ENCODE measurements around the gene FAM120AOS. TPM values are rescaled to one million over a fixed set of nuclear protein-coding genes. Genes with fewer than 3 reads are reported as not detected.
A peak's percentile ranks its signal among the peaks of the same experiment; 100 is the strongest.

Gene FAM120AOS
- total RNA-seq (10 to 100 TPM; 28.8 to 39.9 (median 33.2) TPM), polyA plus RNA-seq (10 to 100 TPM; 21.1 to 26.5 TPM)
- long read RNA-seq, donor 1, full-length matches to known transcripts, result 56 of 67 reads
- long read RNA-seq, donor 1, partial matches to known transcripts, result 3 of 67 reads
- long read RNA-seq, donor 1, other reads (novel, unspliced or antisense), result 8 of 67 reads
- long read RNA-seq, donor 2, full-length matches to known transcripts, result 60 of 82 reads
- long read RNA-seq, donor 2, partial matches to known transcripts, result 1 of 82 reads
- long read RNA-seq, donor 2, other reads (novel, unspliced or antisense), result 21 of 82 reads
- long read RNA-seq, donor 3, full-length matches to known transcripts, result 70 of 83 reads
- long read RNA-seq, donor 3, partial matches to known transcripts, result 2 of 83 reads
- long read RNA-seq, donor 3, other reads (novel, unspliced or antisense), result 11 of 83 reads

- no peak for TF ChIP-seq CTCF (IDR thresholded peaks at IDR 0.05)
- Histone ChIP-seq H3K4me3 (peak within 1 kb of the TSS; percentile 74 to 99 (median 90)), H3K4me1 (peaks cover 8 to 71% (median 55%) of the 10 kb centered on the region in 9 donors), H3K36me3 (peaks cover 0 to 20% (median 6%) of the 10 kb centered on the region in 9 donors), H3K27ac (peak within 1 kb of the TSS; percentile 87 to 99 (median 96)), H3K27me3 (no peaks in the 10 kb centered on the region), H3K9me3 (no peaks in the 10 kb centered on the region)
- peak; percentile 83 to 95 (median 90) for ATAC-seq
- intact Hi-C loops (cut with DNase I), result loop anchor here in 8 of 10 donors (1.0 to 10.0 kb wide), 11 partner anchors 49 to 356 kb away; partner anchors contain the start of genes NINJ1 (in 2 of the 8) and CARD19 (in 1 of the 8)
- WGBS, 2 donors, result 0% methylated on average over 34 of the region's 34 CpGs
- DNase-seq, result peak; percentile 87 to 95
Observed at GRCh38 chr9:93453047-93453914, at the start of gene FAM120AOS. FAM120AOS (minus strand) TSS chr9:93453581; CDS start chr9:93452709, 872 bp downstream.

DNA sequence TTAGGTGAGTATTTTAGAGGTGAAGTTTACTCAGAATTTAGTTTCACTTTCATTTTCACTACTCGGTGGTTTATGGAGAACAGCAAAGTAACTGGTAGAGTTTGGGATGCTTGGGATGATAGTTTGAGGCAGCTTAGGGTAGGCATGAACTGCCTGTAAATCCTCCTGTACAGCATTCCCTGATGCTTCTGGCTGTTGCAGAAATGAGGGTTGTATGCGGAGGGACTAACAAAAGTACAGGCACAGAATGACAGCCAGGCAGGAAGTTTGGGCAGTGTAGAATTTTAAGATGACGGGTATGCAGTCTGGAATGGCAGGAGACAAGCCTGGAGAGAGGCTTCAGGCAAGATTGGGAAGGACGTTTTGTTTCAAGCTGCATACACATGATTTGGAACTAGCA, 48.0 kb upstream of the FAM120AOS start:
- ATAC-seq, result peak in 5 of 8 donors; percentile 38 to 62 (median 43)
- H3K36me3 ChIP-seq, result peaks cover 0 to 64% (median 15%) of the 10 kb centered on the region in 9 donors
- H3K4me3 ChIP-seq, result peak overlapping the region in 9 of 10 donors; percentile 0 to 52 (median 45)
- 18% methylated on average over 4 of the region's 4 CpGs for WGBS, 2 donors
- no peaks in the 10 kb centered on the region for H3K27me3 ChIP-seq
- no peak for DNase-seq
- H3K9me3 ChIP-seq, result no peaks in the 10 kb centered on the region
- intact Hi-C loops (cut with DNase I), result loop anchor here in 6 of 10 donors (5.0 to 10.0 kb wide), 2 partner anchors 47 to 49 kb away; partner anchors contain the start of genes FAM120A (in 6 of the 6) and FAM120AOS (in 6 of the 6)
- TF ChIP-seq CTCF (IDR thresholded peaks at IDR 0.05), result no peak
- peak overlapping the region in 9 of 10 donors; percentile 3 to 76 (median 63) for H3K27ac ChIP-seq
- H3K4me1 ChIP-seq, result peaks cover 0 to 52% (median 24%) of the 10 kb centered on the region in 9 donors

- no peak for DNase-seq
- TF ChIP-seq CTCF (IDR thresholded peaks at IDR 0.05), result no peak
- WGBS, 2 donors, result 86 to 94% methylated on average over 4 of the region's 4 CpGs
- intact Hi-C loops (cut with DNase I), result loop anchor here in 6 of 10 donors (5.0 to 10.0 kb wide), 2 partner anchors 46 to 48 kb away; partner anchors contain the start of genes FAM120A (in 6 of the 6) and FAM120AOS (in 6 of the 6)
- ATAC-seq, result no peak
- peaks cover 0 to 71% (median 15%) of the 10 kb centered on the region in 9 donors for H3K36me3 ChIP-seq
- peak overlapping the region in 9 of 10 donors; percentile 0 to 52 (median 45) for H3K4me3 ChIP-seq
- H3K9me3 ChIP-seq, result no peaks in the 10 kb centered on the region
- H3K4me1 ChIP-seq, result peaks cover 0 to 45% (median 24%) of the 10 kb centered on the region in 9 donors
- H3K27me3 ChIP-seq, result no peaks in the 10 kb centered on the region
- H3K27ac ChIP-seq, result peak overlapping the region in 9 of 10 donors; percentile 3 to 76 (median 63)
Observed at GRCh38 chr9:93500571-93501298, 47.4 kb upstream of the FAM120AOS start.
